Measurements from ENCODE around the gene UNK.

DNA sequence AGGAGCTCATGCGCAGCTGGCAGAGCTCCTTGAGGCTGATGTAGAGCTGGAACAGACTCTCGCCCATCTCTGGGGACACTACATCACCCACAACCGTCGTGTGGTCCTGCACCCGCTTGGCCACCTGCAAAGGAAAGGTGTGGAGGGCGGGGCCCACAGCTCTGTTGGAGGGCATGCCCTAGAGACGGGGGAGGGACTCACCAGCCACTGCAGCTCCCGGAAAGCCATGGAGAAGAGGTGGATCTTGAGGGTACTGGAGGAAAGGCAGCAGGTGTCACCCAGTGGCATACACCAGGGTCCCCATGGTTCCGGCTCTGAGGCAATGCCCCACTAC is 51.0 kb downstream of the UNK start:
- TF ChIP-seq, protein P1, sequence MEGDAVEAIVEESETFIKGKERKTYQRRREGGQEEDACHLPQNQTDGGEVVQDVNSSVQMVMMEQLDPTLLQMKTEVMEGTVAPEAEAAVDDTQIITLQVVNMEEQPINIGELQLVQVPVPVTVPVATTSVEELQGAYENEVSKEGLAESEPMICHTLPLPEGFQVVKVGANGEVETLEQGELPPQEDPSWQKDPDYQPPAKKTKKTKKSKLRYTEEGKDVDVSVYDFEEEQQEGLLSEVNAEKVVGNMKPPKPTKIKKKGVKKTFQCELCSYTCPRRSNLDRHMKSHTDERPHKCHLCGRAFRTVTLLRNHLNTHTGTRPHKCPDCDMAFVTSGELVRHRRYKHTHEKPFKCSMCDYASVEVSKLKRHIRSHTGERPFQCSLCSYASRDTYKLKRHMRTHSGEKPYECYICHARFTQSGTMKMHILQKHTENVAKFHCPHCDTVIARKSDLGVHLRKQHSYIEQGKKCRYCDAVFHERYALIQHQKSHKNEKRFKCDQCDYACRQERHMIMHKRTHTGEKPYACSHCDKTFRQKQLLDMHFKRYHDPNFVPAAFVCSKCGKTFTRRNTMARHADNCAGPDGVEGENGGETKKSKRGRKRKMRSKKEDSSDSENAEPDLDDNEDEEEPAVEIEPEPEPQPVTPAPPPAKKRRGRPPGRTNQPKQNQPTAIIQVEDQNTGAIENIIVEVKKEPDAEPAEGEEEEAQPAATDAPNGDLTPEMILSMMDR (IDR thresholded peaks at IDR 0.05; ENCODE audit: low read depth, low read length, missing input control) = no peak
- TF ChIP-seq HNF4A (conservative IDR thresholded peaks at IDR 0.05) (no peak), EGR1 (IDR thresholded peaks at IDR 0.05; ENCODE audit: low read depth in 2 of 2) (no peak), JUND (IDR thresholded peaks at IDR 0.05) (no peak), RXRA (IDR thresholded peaks at IDR 0.05) (no peak), FOXA1 (IDR thresholded peaks at IDR 0.05) (no peak), RAD21 (IDR thresholded peaks at IDR 0.05) (no peak), YY1 (IDR thresholded peaks at IDR 0.05) (no peak)
- TF ChIP-seq, protein P2, sequence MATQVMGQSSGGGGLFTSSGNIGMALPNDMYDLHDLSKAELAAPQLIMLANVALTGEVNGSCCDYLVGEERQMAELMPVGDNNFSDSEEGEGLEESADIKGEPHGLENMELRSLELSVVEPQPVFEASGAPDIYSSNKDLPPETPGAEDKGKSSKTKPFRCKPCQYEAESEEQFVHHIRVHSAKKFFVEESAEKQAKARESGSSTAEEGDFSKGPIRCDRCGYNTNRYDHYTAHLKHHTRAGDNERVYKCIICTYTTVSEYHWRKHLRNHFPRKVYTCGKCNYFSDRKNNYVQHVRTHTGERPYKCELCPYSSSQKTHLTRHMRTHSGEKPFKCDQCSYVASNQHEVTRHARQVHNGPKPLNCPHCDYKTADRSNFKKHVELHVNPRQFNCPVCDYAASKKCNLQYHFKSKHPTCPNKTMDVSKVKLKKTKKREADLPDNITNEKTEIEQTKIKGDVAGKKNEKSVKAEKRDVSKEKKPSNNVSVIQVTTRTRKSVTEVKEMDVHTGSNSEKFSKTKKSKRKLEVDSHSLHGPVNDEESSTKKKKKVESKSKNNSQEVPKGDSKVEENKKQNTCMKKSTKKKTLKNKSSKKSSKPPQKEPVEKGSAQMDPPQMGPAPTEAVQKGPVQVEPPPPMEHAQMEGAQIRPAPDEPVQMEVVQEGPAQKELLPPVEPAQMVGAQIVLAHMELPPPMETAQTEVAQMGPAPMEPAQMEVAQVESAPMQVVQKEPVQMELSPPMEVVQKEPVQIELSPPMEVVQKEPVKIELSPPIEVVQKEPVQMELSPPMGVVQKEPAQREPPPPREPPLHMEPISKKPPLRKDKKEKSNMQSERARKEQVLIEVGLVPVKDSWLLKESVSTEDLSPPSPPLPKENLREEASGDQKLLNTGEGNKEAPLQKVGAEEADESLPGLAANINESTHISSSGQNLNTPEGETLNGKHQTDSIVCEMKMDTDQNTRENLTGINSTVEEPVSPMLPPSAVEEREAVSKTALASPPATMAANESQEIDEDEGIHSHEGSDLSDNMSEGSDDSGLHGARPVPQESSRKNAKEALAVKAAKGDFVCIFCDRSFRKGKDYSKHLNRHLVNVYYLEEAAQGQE (IDR thresholded peaks at IDR 0.05) = no peak
- TF ChIP-seq, protein P3, sequence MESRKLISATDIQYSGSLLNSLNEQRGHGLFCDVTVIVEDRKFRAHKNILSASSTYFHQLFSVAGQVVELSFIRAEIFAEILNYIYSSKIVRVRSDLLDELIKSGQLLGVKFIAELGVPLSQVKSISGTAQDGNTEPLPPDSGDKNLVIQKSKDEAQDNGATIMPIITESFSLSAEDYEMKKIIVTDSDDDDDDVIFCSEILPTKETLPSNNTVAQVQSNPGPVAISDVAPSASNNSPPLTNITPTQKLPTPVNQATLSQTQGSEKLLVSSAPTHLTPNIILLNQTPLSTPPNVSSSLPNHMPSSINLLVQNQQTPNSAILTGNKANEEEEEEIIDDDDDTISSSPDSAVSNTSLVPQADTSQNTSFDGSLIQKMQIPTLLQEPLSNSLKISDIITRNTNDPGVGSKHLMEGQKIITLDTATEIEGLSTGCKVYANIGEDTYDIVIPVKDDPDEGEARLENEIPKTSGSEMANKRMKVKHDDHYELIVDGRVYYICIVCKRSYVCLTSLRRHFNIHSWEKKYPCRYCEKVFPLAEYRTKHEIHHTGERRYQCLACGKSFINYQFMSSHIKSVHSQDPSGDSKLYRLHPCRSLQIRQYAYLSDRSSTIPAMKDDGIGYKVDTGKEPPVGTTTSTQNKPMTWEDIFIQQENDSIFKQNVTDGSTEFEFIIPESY (IDR thresholded peaks at IDR 0.05) = no peak
- TF ChIP-seq, protein P4, sequence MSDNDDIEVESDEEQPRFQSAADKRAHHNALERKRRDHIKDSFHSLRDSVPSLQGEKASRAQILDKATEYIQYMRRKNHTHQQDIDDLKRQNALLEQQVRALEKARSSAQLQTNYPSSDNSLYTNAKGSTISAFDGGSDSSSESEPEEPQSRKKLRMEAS (IDR thresholded peaks at IDR 0.05) = no peak
